ENCODE data around the gene MKNK1.
A peak's percentile ranks its signal among the peaks of the same experiment; 100 is the strongest.

Gene MKNK1

DNA sequence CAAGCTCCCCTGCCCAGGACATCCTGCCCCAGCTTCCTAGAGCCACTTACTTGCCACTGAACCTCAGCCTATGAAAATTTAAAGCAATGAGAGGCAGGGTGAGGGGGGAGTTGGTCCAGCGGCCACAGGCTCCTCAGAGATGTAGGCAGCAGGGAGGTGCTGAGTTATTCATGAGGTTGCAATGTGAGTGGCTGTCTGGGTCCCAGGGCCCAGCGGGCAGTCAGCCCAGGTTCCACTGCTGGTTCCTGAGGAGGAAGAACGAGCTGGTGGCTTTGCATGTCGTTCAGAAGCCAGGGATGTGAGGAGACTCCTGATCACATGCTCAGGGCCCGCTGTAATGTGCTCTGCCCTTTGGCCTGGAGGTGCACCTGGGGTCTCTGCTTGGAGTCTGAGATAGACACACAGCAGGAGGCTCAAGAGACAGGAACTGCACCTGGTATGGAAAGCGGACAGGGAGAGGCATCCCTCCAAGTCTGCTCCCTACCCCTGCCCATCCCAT, 52.4 kb downstream of the MKNK1 start, which contains the start of gene KNCN:
Gene KNCN, minus strand, starts transcription at position 51 of the 499 bp plus-strand sequence. CDS start 432 bp downstream, outside the sequence.
- H3K4me3 ChIP-seq (replicated peaks; ENCODE audit: insufficient read depth, low read length) = no peak within 1 kb of the TSS
- H3K27me3 ChIP-seq (ENCODE audit: insufficient read depth, poor library complexity, severe bottlenecking) = no peaks in the 10 kb centered on the region
- no peak for DNase-seq (ENCODE audit: low read depth in 1 of 2, low spot score in 1 of 2)
- TF ChIP-seq SPI1 (IDR thresholded peaks at IDR 0.05; ENCODE audit: borderline replicate concordance, low read depth) (no peak), POLR2AphosphoS5 (IDR thresholded peaks at IDR 0.05; ENCODE audit: low read depth) (no peak), CTCF (IDR thresholded peaks at IDR 0.05; ENCODE audit: insufficient read depth, low read length) (no peak), REST (IDR thresholded peaks at IDR 0.05; ENCODE audit: insufficient replicate concordance, low read depth) (no peak)
- no peak within 1 kb of the TSS for H3K27ac ChIP-seq (replicated peaks)

GRCh38 chr1:46550751-46551231, 53.3 kb downstream of the MKNK1 start:
- no peak for DNase-seq (ENCODE audit: low read depth in 1 of 2, low spot score in 1 of 2)
- Histone ChIP-seq H3K27ac (replicated peaks) (no peak overlapping the region), H3K4me3 (replicated peaks; ENCODE audit: insufficient read depth, low read length) (no peak overlapping the region), H3K27me3 (ENCODE audit: insufficient read depth, poor library complexity, severe bottlenecking) (no peaks in the 10 kb centered on the region)
- TF ChIP-seq CTCF (IDR thresholded peaks at IDR 0.05; ENCODE audit: insufficient read depth, low read length) = no peak

DNA sequence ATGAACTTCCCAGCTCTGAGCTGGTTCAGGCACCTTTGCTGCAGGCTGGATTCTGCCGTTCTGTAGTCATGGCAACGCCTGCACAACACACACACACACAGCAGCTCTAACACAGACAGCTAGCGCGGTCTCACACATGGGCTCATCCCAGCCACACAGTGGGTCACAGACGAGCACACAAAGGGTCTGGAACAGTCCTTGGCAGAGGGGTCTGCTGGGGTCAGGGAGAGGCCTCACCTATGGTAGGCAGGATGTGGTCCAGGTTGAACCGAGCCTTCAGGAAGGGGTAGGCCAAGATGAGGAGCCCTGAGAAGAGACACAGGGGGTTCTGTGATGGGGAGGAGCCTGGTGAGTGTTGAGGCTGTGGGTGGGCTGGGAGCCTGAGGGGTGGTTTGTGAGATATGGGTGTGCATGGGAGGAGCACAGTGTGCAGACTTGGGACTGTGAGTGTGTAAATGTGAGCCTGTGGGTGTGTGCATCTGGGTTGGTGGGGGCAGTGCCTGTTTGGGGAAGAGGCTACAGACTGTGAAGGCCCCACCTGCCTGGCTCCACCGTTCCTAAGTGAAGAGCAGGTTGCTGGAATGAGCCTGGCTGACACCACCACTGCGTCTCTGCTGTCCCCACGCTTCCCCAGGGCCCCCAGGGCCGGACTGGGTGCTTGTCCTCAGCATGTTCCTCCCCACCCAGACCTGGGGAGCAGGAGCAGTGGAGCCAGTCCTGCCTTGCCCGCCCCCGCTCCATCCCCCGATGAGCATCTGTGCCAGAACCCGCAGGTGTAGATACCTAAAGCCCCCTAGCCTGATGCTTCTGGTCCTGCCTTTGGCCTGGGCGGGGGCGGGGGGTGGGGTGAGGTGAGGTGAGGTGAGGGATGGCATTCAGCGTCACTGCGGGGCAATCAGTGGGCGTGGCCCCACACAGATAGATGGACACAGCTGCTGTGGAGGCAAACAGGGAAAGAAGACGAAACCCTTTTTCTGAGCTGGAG, 54.1 kb downstream of the MKNK1 start:
- Histone ChIP-seq H3K4me3 (replicated peaks; ENCODE audit: insufficient read depth, low read length) (no peak overlapping the region), H3K27ac (replicated peaks) (no peak overlapping the region), H3K27me3 (ENCODE audit: insufficient read depth, poor library complexity, severe bottlenecking) (peaks cover 4% of the 10 kb centered on the region)
- peak in 1 of 2 experiments; percentile 16 for DNase-seq (ENCODE audit: low read depth in 1 of 2, low spot score in 1 of 2)
- TF ChIP-seq CTCF (IDR thresholded peaks at IDR 0.05; ENCODE audit: insufficient read depth, low read length) = no peak
- TF ChIP-seq GABPA (IDR thresholded peaks at IDR 0.05; ENCODE audit: low read depth) = no peak
- TF ChIP-seq SPI1 (IDR thresholded peaks at IDR 0.05; ENCODE audit: borderline replicate concordance, low read depth) = no peak
- no peak for TF ChIP-seq POLR2AphosphoS5 (IDR thresholded peaks at IDR 0.05; ENCODE audit: low read depth)
- TF ChIP-seq REST (IDR thresholded peaks at IDR 0.05; ENCODE audit: insufficient replicate concordance, low read depth) = no peak

Measured in HL-60 (cell line).